ENCODE measurements around the gene THBS1.

GRCh38 chr15:39629371-39629770, 48.5 kb downstream of the THBS1 start:
- TF ChIP-seq EZH2phosphoT487 (IDR thresholded peaks at IDR 0.05; ENCODE audit: borderline replicate concordance, low read length) (no peak), CTCF (conservative IDR thresholded peaks at IDR 0.05; ENCODE audit: low read depth, low read length) (no peak)

All from PC-3 (cell line).